ENCODE data around the gene MVP. TPM values are rescaled to one million over a fixed set of nuclear protein-coding genes. Genes with fewer than 3 reads are reported as not detected.

MVP gene
- total RNA-seq, 1 donor from 2014 or later = 2.4 TPM

DNA sequence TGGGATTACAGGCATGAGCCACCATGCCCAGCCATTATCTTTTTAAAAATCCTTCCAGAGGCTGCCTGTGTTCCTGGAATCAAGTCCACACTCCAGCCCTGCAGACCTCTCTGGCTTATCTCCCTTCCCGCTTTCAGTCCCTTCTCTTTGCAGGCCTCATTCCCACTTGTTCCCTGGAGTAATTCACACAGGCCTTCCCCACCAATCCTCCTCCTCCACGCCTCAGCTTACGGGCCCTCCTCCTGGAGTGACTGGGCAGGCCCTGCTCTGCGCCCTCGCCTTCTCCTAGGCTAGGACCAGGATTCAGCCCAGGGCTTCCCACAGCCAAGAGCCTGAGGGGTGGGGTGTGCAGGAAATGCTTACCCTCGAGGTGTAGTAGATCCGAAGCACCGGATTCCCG lies 40.0 kb downstream of the MVP start:
- Histone ChIP-seq H3K9ac (no peak overlapping the region), H3K36me3 (no peaks in the 10 kb centered on the region), H3K27ac (no peak overlapping the region), H3K4me2 (no peak overlapping the region), H3K27me3 (no peaks in the 10 kb centered on the region), H2AFZ (replicated peaks) (no peak overlapping the region), H3K4me3 (no peak overlapping the region), H3K4me1 (no peaks in the 10 kb centered on the region), H3F3A (ENCODE audit: low read depth) (peaks cover 13% of the 10 kb centered on the region), H4K20me1 (ENCODE audit: low read depth) (peaks cover 5% of the 10 kb centered on the region), H3K9me3 (ENCODE audit: low read depth) (no peaks in the 10 kb centered on the region), H3K79me2 (ENCODE audit: low read depth) (peaks cover 23% of the 10 kb centered on the region)
- Mint-ChIP-seq H3K9me3 (no peaks in the 10 kb centered on the region), H3K4me3 (peak overlapping the region; percentile 99), H3K27me3 (ENCODE audit: insufficient read depth, low read depth) (peaks cover 5% of the 10 kb centered on the region), H3K4me1 (peaks cover 6% of the 10 kb centered on the region), H3K27ac (no peak overlapping the region), H3K36me3 (peaks cover 7% of the 10 kb centered on the region)
- DNase-seq (ENCODE audit: low spot score) = no peak
- TF ChIP-seq EZH2phosphoT487 (IDR thresholded peaks at IDR 0.05) (no peak), EZH2 (IDR thresholded peaks at IDR 0.05) (no peak)

DNA sequence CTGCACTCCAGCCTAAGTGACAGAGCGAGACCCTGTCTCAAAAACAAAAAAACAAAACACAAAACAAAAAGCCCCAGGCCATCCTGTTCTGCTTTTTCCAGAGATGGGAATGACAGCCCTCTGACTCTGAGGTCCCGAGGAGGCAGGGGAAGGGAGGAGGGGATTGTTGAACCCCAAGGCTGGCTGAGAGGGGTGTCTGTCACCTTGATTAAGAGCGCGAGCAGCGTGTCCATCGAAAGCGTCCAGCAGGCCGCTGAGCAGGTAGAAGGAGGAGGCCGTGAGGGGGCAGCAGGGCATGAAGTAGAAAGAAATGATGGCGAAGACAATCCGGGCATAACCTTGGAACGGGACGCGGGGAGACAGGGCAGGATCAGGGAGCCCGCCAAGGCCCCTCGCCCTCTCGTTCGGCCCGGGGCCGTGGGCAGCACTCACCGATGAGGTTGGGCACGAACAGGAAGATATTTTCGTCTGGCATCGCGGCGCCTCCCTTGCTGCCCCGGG lies 42.2 kb downstream of the MVP start:
- Mint-ChIP-seq H3K27ac (peak overlapping the region; percentile 95), H3K4me3 (peak overlapping the region; percentile 99), H3K36me3 (peaks cover 7% of the 10 kb centered on the region), H3K4me1 (peaks cover 6% of the 10 kb centered on the region), H3K27me3 (ENCODE audit: insufficient read depth, low read depth) (peaks cover 5% of the 10 kb centered on the region), H3K9me3 (no peaks in the 10 kb centered on the region)
- Histone ChIP-seq H3K4me3 (peak overlapping the region; percentile 94), H3K36me3 (no peaks in the 10 kb centered on the region), H3K9me3 (ENCODE audit: low read depth) (no peaks in the 10 kb centered on the region), H4K20me1 (ENCODE audit: low read depth) (peaks cover 5% of the 10 kb centered on the region), H3K79me2 (ENCODE audit: low read depth) (peaks cover 23% of the 10 kb centered on the region), H3K27ac (peak overlapping the region; percentile 100), H3K4me1 (no peaks in the 10 kb centered on the region), H3K4me2 (peak overlapping the region; percentile 95), H2AFZ (replicated peaks) (peak overlapping the region; percentile 98), H3K27me3 (no peaks in the 10 kb centered on the region), H3K9ac (peak overlapping the region; percentile 93), H3F3A (ENCODE audit: low read depth) (peaks cover 13% of the 10 kb centered on the region)
- peak; percentile 63 for DNase-seq (ENCODE audit: low spot score)
- TF ChIP-seq EZH2phosphoT487 (IDR thresholded peaks at IDR 0.05) (no peak), EZH2 (IDR thresholded peaks at IDR 0.05) (no peak)
- TF ChIP-seq, protein P1, sequence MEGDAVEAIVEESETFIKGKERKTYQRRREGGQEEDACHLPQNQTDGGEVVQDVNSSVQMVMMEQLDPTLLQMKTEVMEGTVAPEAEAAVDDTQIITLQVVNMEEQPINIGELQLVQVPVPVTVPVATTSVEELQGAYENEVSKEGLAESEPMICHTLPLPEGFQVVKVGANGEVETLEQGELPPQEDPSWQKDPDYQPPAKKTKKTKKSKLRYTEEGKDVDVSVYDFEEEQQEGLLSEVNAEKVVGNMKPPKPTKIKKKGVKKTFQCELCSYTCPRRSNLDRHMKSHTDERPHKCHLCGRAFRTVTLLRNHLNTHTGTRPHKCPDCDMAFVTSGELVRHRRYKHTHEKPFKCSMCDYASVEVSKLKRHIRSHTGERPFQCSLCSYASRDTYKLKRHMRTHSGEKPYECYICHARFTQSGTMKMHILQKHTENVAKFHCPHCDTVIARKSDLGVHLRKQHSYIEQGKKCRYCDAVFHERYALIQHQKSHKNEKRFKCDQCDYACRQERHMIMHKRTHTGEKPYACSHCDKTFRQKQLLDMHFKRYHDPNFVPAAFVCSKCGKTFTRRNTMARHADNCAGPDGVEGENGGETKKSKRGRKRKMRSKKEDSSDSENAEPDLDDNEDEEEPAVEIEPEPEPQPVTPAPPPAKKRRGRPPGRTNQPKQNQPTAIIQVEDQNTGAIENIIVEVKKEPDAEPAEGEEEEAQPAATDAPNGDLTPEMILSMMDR (IDR thresholded peaks at IDR 0.05) = no peak

DNA sequence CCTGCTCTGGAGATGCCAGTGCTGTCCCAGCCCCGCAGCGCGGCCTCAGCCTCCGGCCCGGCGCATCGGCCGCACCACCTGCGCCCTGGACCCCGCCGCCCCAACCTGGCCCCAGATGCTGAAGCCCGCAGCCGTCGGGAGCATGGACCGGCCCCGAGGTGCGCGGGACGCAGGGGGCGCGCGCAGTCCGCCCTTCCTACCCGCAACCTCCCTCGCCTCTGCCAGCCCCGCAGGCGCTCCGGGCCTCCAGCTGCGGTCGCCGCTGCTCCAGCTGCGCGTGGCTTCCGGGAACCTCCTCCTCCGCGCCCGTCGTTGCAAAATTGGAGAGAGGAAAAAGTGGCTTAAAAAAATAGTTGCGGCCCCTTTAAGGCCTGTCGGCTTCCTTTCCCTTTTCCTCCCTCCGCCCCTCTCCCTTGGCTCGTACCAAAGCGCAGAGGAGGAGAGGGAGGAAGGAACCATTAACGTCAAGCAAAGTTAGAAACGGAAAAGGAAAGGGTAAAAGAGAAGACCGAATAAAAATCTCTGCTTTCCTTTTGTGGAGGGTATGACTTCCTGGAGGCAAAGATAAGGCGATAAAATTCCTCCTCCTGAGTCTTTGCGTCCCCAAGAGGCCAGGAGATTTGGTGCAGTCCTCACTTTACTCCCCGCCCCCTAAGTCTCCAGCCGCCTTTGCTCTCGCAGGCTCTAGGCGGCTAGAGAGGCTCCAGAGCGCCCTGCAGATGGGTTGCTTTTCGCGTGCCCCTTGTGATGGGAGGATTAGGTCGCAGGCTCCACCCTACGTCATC lies 42.8 kb downstream of the MVP start, which contains the start of gene CDIPT:
Gene CDIPT (minus strand): TSS at position 343 of the 785 bp plus-strand sequence. CDS start 369 bp downstream, outside the sequence.
- TF ChIP-seq, protein P1 (IDR thresholded peaks at IDR 0.05) = peak; percentile 73
- TF ChIP-seq EZH2phosphoT487 (IDR thresholded peaks at IDR 0.05) = no peak
- Mint-ChIP-seq H3K36me3 (peaks cover 7% of the 10 kb centered on the region), H3K4me3 (peak within 1 kb of the TSS; percentile 99)

DNA sequence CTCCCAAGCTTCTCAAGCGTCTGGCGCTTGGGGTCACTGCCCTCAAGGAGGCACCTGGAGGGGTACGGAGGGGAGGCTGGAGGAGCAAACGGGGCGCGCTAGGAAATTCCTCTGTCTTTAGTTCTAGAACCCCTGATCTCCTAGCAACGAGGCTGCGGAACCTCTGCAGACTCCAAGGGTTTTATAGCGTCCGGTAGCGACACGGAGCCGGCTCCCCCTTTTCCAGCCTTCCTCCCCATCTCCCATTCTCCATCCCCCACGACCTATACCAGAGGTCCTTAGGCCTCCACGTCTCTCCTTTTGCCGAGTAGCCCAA lies 43.4 kb downstream of the MVP start:
- peak overlapping the region; percentile 95 for H3K4me2 ChIP-seq
- no peaks in the 10 kb centered on the region for H3K27me3 ChIP-seq
- H3K4me3 Mint-ChIP-seq = peak overlapping the region; percentile 99
- H2AFZ ChIP-seq (replicated peaks) = no peak overlapping the region
- H3K9me3 ChIP-seq (ENCODE audit: low read depth) = no peaks in the 10 kb centered on the region
- peaks cover 13% of the 10 kb centered on the region for H3F3A ChIP-seq (ENCODE audit: low read depth)
- no peaks in the 10 kb centered on the region for H3K9me3 Mint-ChIP-seq
- H3K4me1 Mint-ChIP-seq = peaks cover 6% of the 10 kb centered on the region
- no peak overlapping the region for H3K27ac ChIP-seq
- H3K9ac ChIP-seq = no peak overlapping the region
- H3K36me3 Mint-ChIP-seq = peaks cover 4% of the 10 kb centered on the region
- DNase-seq (ENCODE audit: low spot score) = no peak
- no peaks in the 10 kb centered on the region for H3K4me1 ChIP-seq
- H4K20me1 ChIP-seq (ENCODE audit: low read depth) = peaks cover 5% of the 10 kb centered on the region
- no peak overlapping the region for H3K4me3 ChIP-seq
- H3K27ac Mint-ChIP-seq = peak overlapping the region; percentile 100
- no peak for TF ChIP-seq EZH2 (IDR thresholded peaks at IDR 0.05)
- TF ChIP-seq, protein P1 (IDR thresholded peaks at IDR 0.05) = no peak
- peaks cover 5% of the 10 kb centered on the region for H3K27me3 Mint-ChIP-seq (ENCODE audit: insufficient read depth, low read depth)
- no peaks in the 10 kb centered on the region for H3K36me3 ChIP-seq
- peaks cover 23% of the 10 kb centered on the region for H3K79me2 ChIP-seq (ENCODE audit: low read depth)

More for the DNA sequence above, 42.8 kb downstream of the MVP start, which contains the start of gene CDIPT:
- no peaks in the 10 kb centered on the region for H3K27me3 ChIP-seq
- H3K79me2 ChIP-seq (ENCODE audit: low read depth) = peaks cover 23% of the 10 kb centered on the region
- DNase-seq (ENCODE audit: low spot score) = peak; percentile 98
- no peaks in the 10 kb centered on the region for H3K36me3 ChIP-seq
- H2AFZ ChIP-seq (replicated peaks) = peak within 1 kb of the TSS; percentile 98
- Mint-ChIP-seq H3K27me3 (ENCODE audit: insufficient read depth, low read depth) (peaks cover 5% of the 10 kb centered on the region), H3K27ac (peak within 1 kb of the TSS; percentile 100), H3K4me1 (peaks cover 6% of the 10 kb centered on the region), H3K9me3 (no peaks in the 10 kb centered on the region)
- H3K4me2 ChIP-seq = peak within 1 kb of the TSS; percentile 95
- H3F3A ChIP-seq (ENCODE audit: low read depth) = peaks cover 13% of the 10 kb centered on the region
- peak within 1 kb of the TSS; percentile 100 for H3K27ac ChIP-seq
- H3K9ac ChIP-seq = peak within 1 kb of the TSS; percentile 93
- peaks cover 5% of the 10 kb centered on the region for H4K20me1 ChIP-seq (ENCODE audit: low read depth)
- peak within 1 kb of the TSS; percentile 94 for H3K4me3 ChIP-seq
- H3K4me1 ChIP-seq = no peaks in the 10 kb centered on the region
- no peaks in the 10 kb centered on the region for H3K9me3 ChIP-seq (ENCODE audit: low read depth)
